ENCODE results near the gene PLA2R1. TPM values are rescaled to one million over a fixed set of nuclear protein-coding genes. Genes with fewer than 3 reads are reported as not detected.

Gene PLA2R1
- total RNA-seq, 1 experiment from 2014 or later = 5.7 TPM

GRCh38 chr2:159891267-159891588, 171.2 kb downstream of the PLA2R1 start:
- peaks cover 10% of the 10 kb centered on the region for H3K27me3 ChIP-seq (ENCODE audit: control insufficient read depth, insufficient read depth, low read length)
- ChIA-PET CTCF (no interaction called here), POLR2A (interaction anchor here (0.6 kb wide), 1 partner anchor 677 kb away, joined by 10 read pairs; no protein-coding TSS in a partner anchor)
- TF ChIP-seq SIN3A (IDR thresholded peaks at IDR 0.05; ENCODE audit: borderline replicate concordance, insufficient read depth, low read depth, low read length) (no peak), TCF7L2 (IDR thresholded peaks at IDR 0.05; ENCODE audit: low read depth, low read length) (no peak), POLR2AphosphoS5 (IDR thresholded peaks at IDR 0.05; ENCODE audit: low read depth, low read length) (no peak), CTCF (IDR thresholded peaks at IDR 0.05) (no peak)
- TF ChIP-seq, protein P1, sequence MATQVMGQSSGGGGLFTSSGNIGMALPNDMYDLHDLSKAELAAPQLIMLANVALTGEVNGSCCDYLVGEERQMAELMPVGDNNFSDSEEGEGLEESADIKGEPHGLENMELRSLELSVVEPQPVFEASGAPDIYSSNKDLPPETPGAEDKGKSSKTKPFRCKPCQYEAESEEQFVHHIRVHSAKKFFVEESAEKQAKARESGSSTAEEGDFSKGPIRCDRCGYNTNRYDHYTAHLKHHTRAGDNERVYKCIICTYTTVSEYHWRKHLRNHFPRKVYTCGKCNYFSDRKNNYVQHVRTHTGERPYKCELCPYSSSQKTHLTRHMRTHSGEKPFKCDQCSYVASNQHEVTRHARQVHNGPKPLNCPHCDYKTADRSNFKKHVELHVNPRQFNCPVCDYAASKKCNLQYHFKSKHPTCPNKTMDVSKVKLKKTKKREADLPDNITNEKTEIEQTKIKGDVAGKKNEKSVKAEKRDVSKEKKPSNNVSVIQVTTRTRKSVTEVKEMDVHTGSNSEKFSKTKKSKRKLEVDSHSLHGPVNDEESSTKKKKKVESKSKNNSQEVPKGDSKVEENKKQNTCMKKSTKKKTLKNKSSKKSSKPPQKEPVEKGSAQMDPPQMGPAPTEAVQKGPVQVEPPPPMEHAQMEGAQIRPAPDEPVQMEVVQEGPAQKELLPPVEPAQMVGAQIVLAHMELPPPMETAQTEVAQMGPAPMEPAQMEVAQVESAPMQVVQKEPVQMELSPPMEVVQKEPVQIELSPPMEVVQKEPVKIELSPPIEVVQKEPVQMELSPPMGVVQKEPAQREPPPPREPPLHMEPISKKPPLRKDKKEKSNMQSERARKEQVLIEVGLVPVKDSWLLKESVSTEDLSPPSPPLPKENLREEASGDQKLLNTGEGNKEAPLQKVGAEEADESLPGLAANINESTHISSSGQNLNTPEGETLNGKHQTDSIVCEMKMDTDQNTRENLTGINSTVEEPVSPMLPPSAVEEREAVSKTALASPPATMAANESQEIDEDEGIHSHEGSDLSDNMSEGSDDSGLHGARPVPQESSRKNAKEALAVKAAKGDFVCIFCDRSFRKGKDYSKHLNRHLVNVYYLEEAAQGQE (IDR thresholded peaks at IDR 0.05; ENCODE audit: insufficient read depth in 1 of 2, low read depth in 2 of 2, low read length in 1 of 2) = no peak
- in situ Hi-C loops (cut with HindIII; ENCODE audit: low pct_unique_long_range_greater_than_20kb, low sequenced_read_pairs) (no loop called here), intact Hi-C loops (cut with micrococcal nuclease; ENCODE audit: unreplicated experiment) (no loop called here)
- H3K27ac ChIP-seq (ENCODE audit: low read length) = no peak overlapping the region
- no peak overlapping the region for H3K4me3 ChIP-seq (ENCODE audit: low read depth in 2 of 2, low read length in 2 of 2)
- ATAC-seq (no peak), DNase-seq (ENCODE audit: low read depth, low spot score) (no peak)
- no peaks in the 10 kb centered on the region for H3K4me1 ChIP-seq (ENCODE audit: control insufficient read depth, insufficient read depth, low read length)
- H3K36me3 ChIP-seq (ENCODE audit: control insufficient read depth, insufficient read depth, low read length) = no peaks in the 10 kb centered on the region
- H3K9me3 ChIP-seq (ENCODE audit: control insufficient read depth, insufficient read depth, low read depth, low read length) = no peaks in the 10 kb centered on the region
- no TSS peak for BruUV-seq (replicated peaks)

GRCh38 chr2:159890551-159891266, 171.7 kb downstream of the PLA2R1 start:
- no peak; the same call in 1 of the 2 replicates for ATAC-seq
- no peak overlapping the region for H3K27ac ChIP-seq (ENCODE audit: low read length)
- BruUV-seq (replicated peaks) = no TSS peak
- DNase-seq (ENCODE audit: low read depth, low spot score) = no peak
- ChIA-PET CTCF (no interaction called here), POLR2A (interaction anchor here (0.6 kb wide), 2 partner anchors 677 to 894 kb away, joined by 4 to 10 read pairs; no protein-coding TSS in a partner anchor)
- H3K27me3 ChIP-seq (ENCODE audit: control insufficient read depth, insufficient read depth, low read length) = peaks cover 11% of the 10 kb centered on the region
- TF ChIP-seq POLR2AphosphoS5 (IDR thresholded peaks at IDR 0.05; ENCODE audit: low read depth, low read length) (no peak), SIN3A (IDR thresholded peaks at IDR 0.05; ENCODE audit: borderline replicate concordance, insufficient read depth, low read depth, low read length) (no peak), TCF7L2 (IDR thresholded peaks at IDR 0.05; ENCODE audit: low read depth, low read length) (no peak), CTCF (IDR thresholded peaks at IDR 0.05) (no peak)
- TF ChIP-seq, protein P1 (IDR thresholded peaks at IDR 0.05; ENCODE audit: insufficient read depth in 1 of 2, low read depth in 2 of 2, low read length in 1 of 2) = no peak
- H3K9me3 ChIP-seq (ENCODE audit: control insufficient read depth, insufficient read depth, low read depth, low read length) = no peaks in the 10 kb centered on the region
- H3K4me1 ChIP-seq (ENCODE audit: control insufficient read depth, insufficient read depth, low read length) = no peaks in the 10 kb centered on the region
- in situ Hi-C loops (cut with HindIII; ENCODE audit: low pct_unique_long_range_greater_than_20kb, low sequenced_read_pairs) (no loop called here), intact Hi-C loops (cut with micrococcal nuclease; ENCODE audit: unreplicated experiment) (no loop called here)
- no peak overlapping the region for H3K4me3 ChIP-seq (ENCODE audit: low read depth in 2 of 2, low read length in 2 of 2)
- H3K36me3 ChIP-seq (ENCODE audit: control insufficient read depth, insufficient read depth, low read length) = no peaks in the 10 kb centered on the region

Measured in Panc1 (cell line).